CD1c-positive myeloid dendritic cell (primary cell): Measurements from ENCODE around the gene PPP1R13L.

Source experiments
- DNase-seq: peaks from one replicate; pipeline ENCODE4 v3.0.0-alpha.2; 2016; ENCODE audit errors: extremely low spot score

Gene PPP1R13L

DNA sequence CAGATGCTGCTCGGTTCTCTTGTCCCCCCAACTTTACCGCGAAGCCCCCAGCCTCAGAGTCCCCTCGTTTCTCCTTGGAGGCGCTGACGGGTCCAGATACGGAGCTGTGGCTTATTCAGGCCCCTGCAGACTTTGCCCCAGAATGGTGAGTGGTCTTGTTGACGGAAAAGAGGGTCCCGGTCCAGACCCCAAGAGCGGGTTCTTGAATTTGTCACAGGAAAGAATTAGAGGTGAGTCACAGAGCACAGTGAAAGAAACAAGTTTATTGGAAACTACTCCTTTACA lies 2.2 kb upstream of the PPP1R13L start:
- no peak for DNase-seq

GRCh38 chr19:45406226-45407090 lies 1.6 kb upstream of the PPP1R13L start, which contains the start of gene POLR1G:
Gene POLR1G, plus strand, starts transcription at chr19:45406644. Its CDS starts 53 bp downstream, at chr19:45406697.
- DNase-seq: peak; percentile 72

GRCh38 chr19:45405435-45406225 lies 761 bp upstream of the PPP1R13L start:
- peak; percentile 84 for DNase-seq

- DNase-seq: peak; percentile 39
Observed at GRCh38 chr19:45403781-45404556, 900 bp downstream of the PPP1R13L start.

DNA sequence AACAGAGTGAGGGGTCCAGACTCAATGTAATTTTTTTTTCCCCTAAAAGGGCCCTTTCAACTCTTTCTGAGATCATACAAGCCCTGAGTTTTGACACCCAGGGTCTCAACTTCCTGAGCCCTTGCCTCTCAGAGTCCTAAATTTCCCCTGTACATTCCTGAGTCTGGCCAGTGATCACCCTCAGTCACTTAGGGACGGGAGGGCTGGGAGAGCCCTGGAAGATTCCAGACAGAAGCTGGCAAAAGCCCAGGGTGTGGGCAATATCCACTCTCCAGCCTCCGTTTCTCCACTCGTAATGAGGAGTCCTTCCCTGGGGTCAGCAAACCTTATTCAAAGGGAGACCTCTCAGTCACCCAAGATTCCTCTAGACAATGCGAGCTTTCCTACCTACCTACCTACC lies 1.6 kb downstream of the PPP1R13L start:
- no peak for DNase-seq

DNA sequence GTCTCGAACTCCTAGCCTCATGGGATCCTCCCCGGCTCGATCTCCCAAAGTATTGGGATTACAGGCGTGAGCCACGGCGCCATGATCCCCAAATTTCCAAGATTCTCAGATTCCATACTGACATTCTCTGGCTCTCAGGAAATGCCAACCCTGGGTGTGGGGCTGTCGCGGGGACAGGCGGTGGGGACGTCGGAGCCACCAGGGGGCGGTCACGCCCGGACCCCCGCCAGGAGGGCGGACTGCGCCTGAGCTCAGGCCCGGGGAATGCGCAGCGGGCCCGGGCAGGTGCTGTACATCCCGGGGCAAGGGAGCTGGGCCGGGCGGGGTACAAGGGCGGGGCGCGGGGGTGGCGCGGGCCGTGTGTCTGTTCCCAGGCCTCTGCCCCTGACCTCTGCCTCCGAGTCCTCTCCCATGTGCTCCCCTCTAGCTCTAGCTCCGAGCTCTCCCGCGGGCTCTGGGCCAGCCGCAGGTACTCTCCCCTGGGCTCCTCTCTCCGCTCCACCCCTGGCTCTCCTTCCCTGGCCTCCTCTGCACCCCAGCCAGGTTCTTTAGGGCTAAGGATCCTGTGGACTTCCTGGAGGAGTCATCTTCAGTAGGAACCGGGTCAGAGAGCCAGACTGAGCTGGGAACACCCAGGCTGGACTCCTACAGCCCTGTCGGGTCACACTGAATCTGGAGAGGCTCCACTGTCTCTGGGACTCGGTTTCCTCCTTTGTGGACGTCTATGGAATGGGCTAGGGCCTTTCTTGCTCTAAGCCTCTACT lies 2.4 kb downstream of the PPP1R13L start:
- peak; percentile 41 for DNase-seq

DNA sequence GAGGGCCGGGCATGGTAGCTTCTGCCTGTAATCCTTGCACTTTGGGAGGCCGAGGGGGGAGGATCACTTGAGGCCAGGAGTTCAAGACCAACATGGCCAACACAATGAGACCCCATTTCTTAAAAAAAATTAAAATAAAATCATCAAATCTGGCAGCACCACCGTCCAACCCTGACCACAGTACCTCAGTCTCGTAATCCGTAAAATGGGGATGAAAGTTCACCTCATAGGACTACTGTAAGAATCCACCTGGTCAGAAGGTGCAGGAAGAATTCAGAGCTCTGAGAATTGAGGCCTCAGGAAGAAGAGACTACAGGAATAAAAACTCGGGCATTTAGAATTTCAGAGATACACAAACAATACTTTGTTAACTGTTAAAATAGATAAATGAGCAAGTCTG lies 3.1 kb downstream of the PPP1R13L start:
- DNase-seq: no peak

GRCh38 chr19:45400192-45400591 lies 4.7 kb downstream of the PPP1R13L start:
- no peak for DNase-seq

GRCh38 chr19:45395821-45396617 lies 8.8 kb downstream of the PPP1R13L start:
- no peak for DNase-seq

- DNase-seq: no peak
Observed at GRCh38 chr19:45391871-45392665, 12.8 kb downstream of the PPP1R13L start.

GRCh38 chr19:45391346-45391745 lies 13.5 kb downstream of the PPP1R13L start:
- no peak for DNase-seq

DNA sequence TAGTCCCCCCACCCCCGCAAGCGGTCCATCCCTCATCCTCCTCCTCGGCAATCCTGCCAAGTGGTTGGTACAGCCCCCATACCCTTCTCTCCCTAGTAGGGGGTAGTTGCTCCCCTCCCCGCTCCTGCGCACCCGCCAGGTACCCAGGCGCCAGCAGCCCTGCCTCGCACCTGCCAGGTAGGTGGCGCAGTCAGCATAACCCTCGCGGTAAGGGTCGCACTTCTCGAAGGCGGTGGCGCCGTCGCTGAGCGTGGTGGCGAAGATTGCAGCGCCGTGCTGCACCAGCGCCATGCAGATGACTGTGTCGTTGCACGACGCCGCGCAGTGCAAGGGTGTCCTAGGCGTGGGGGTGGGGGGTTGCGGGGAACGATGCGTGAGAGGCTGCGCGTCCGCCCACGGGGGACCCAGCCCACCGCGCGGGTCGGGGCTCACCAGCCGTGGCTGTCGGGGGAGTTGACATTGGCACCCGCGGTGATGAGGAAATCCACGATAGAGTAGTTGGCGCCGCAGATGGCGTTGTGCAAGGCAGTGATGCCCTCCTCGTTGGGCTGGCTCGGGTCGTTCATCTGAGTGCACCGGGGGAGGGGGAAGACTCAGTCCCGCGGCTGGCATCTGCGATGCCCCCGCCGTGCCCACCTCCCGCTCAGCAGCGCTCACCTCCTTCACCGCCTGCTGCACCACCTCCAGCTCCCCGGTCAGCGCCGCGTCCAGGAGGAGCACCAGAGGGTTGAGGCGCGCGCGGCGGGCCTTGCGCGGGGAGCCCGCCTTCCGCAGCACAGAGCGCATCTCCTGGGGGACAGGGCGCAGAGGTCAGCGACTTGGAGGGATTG lies 19.3 kb downstream of the PPP1R13L start:
- DNase-seq: no peak

- no peak for DNase-seq
Observed at GRCh38 chr19:45382426-45382825, 22.4 kb downstream of the PPP1R13L start.

DNA sequence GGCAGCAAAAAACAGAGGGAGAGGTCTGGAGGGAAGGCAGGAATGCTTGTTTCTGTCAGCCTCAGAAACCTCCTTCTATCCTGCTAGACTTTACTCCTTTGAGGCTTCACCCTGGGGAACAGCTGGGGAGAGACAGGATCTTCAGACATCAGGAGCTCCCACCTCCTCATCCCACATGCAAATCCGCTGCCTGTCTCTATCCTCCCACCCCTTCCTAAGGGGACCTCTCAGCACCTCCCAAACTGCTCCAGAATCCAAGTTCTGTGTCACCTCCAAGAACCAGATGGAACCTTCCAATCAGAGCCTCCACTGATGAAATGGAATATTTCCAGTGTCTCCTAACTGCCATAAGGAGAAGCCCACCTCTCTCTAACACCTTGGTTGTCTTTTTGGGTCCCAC lies 24.8 kb downstream of the PPP1R13L start:
- DNase-seq: no peak

DNA sequence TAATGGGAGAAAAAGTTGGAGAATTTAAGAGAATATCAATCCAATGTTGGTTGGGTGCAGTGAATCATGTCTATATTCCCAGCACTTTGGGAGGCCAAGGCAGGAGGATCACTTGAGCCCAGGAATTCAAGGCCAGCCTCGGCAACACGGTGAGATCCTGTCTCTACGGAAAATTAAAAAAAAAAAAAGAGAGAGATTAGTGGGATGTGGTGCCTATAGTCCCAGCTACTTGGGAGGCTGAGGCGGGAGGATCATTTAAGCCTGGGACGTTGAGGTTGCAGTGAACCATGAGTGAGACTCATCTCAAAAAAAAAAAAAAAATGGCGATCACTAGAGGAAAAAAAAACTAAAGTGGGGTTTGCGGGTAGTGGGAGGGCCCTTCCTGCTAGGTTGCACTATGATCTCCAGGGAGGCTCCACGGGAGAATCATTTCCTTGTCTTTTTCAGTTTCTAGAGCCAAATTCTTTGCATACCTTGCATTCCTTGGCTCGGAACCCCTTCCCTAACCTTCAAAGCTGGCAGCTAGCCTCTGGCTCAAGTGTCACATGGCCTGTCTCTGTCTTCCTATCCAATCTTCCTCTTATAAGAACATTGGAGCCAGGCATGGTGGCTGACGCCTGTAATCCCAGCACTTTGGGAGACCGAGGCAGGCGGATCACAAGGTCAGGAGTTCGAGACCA lies 28.7 kb downstream of the PPP1R13L start:
- no peak for DNase-seq

GRCh38 chr19:45370410-45371204 lies 34.3 kb downstream of the PPP1R13L start, which contains the start of gene ERCC2:
Gene ERCC2, minus strand, starts transcription at chr19:45370573. Its CDS starts 33 bp downstream, at chr19:45370540.
- DNase-seq: peak; percentile 100

GRCh38 chr19:45368737-45369340 lies 36.0 kb downstream of the PPP1R13L start:
- no peak for DNase-seq
